ENCODE measurements around the gene NDUFS3. TPM values are rescaled to one million over a fixed set of nuclear protein-coding genes. Genes with fewer than 3 reads are reported as not detected.

Gene NDUFS3
- total and polyA plus RNA-seq, 2 of the 13 experiments (the other 11 are each of a cell fraction or from before 2014, with no cell fraction given): 151 to 184 TPM

DNA sequence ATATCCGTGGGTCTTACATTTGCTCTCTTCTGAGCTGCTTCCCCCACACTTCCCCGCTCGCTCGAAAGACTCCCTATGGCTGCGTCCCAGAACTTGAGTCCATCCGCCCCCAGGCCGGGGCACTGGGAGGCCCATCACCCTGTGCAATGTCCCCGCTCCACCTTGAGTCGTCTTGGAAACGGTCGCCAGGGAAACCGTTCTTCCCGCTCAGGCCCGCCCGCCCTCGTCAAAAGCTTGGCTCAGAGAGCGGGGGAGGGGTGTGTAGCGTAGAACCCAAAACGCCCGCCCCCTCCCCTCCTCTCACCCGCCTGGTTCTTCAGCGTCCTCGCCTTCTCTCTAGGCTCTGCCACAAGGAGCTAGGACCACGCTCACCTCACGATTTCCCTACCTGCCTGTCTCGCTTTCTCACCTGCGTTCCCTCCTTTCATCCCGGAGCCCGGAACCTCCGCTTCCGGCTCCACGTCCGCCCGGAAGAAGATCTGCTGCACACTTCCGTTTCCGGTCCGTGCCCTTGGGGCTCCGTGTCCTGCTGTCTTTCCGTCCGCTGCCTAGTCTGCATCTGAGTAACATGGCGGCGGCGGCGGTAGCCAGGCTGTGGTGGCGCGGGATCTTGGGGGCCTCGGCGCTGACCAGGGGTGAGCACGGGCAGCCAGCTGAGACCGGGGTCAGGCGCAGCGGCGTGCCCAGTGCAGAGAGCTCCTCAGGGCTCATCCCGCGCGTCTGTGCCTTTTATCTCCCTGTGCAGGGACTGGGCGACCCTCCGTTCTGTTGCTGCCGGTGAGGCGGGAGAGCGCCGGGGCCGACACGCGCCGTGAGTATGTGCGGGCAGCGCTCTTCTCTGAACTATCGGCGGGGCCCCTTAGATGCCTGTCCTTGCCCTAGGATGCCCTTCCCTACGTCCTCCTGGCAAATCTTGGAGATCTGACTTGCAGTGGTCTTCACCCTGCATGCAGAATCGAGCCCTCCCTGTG lies at the start of gene NDUFS3, which contains the start of gene KBTBD4 (continued):
- TF ChIP-seq, protein P1, sequence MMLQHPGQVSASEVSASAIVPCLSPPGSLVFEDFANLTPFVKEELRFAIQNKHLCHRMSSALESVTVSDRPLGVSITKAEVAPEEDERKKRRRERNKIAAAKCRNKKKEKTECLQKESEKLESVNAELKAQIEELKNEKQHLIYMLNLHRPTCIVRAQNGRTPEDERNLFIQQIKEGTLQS (CRISPR knock-in tag; IDR thresholded peaks at IDR 0.05): peak; percentile 64; the same call in 1 of the 2 replicates
- no peak for TF ChIP-seq ZSCAN12 (CRISPR knock-in tag; IDR thresholded peaks at IDR 0.05)
- peak; percentile 86 for TF ChIP-seq ZNF747 (CRISPR knock-in tag; IDR thresholded peaks at IDR 0.05; ENCODE audit: borderline replicate concordance)
- TF ChIP-seq TFE3 (CRISPR knock-in tag; IDR thresholded peaks at IDR 0.05): peak; percentile 79
- peak; percentile 100 for TF ChIP-seq ASH2L (IDR thresholded peaks at IDR 0.05; ENCODE audit: insufficient read length, low read depth, low read length)
- TF ChIP-seq YY1 (IDR thresholded peaks at IDR 0.05; ENCODE audit: insufficient read depth, insufficient replicate concordance, low read depth, low read length): peak; percentile 97
- peak; percentile 85 for TF ChIP-seq FOXA3 (CRISPR knock-in tag; IDR thresholded peaks at IDR 0.05)
- TF ChIP-seq HNRNPUL1 (IDR thresholded peaks at IDR 0.05; ENCODE audit: low read depth, low read length): no peak
- TF ChIP-seq PHB2 (IDR thresholded peaks at IDR 0.05; ENCODE audit: partially characterized antibody): no peak
- TF ChIP-seq SOX6 (IDR thresholded peaks at IDR 0.05): no peak
- TF ChIP-seq SOX6 (CRISPR knock-in tag; IDR thresholded peaks at IDR 0.05): peak; percentile 76
- TF ChIP-seq ZNF709 (CRISPR knock-in tag; IDR thresholded peaks at IDR 0.05): peak; percentile 97
- no peak; the same call in 1 of the 2 replicates for TF ChIP-seq HNF4G (IDR thresholded peaks at IDR 0.05; ENCODE audit: borderline replicate concordance, low read depth, low read length)
- TF ChIP-seq HNF4G (CRISPR knock-in tag; IDR thresholded peaks at IDR 0.05; ENCODE audit: borderline replicate concordance, low read depth): no peak; the same call in 1 of the 2 replicates
- peak; percentile 96 for TF ChIP-seq ZNF234 (CRISPR knock-in tag; conservative IDR thresholded peaks at IDR 0.05)
- TF ChIP-seq, protein P2, sequence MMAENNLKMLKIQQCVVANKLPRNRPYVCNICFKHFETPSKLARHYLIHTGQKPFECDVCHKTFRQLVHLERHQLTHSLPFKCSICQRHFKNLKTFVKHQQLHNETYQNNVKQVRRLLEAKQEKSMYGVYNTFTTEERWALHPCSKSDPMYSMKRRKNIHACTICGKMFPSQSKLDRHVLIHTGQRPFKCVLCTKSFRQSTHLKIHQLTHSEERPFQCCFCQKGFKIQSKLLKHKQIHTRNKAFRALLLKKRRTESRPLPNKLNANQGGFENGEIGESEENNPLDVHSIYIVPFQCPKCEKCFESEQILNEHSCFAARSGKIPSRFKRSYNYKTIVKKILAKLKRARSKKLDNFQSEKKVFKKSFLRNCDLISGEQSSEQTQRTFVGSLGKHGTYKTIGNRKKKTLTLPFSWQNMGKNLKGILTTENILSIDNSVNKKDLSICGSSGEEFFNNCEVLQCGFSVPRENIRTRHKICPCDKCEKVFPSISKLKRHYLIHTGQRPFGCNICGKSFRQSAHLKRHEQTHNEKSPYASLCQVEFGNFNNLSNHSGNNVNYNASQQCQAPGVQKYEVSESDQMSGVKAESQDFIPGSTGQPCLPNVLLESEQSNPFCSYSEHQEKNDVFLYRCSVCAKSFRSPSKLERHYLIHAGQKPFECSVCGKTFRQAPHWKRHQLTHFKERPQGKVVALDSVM (CRISPR knock-in tag; IDR thresholded peaks at IDR 0.05): peak; percentile 38; the same call in 1 of the 2 replicates
- peak; percentile 67; the same call in 1 of the 2 replicates for TF ChIP-seq ZSCAN29 (CRISPR knock-in tag; conservative IDR thresholded peaks at IDR 0.05)
- TF ChIP-seq ATF4 (CRISPR knock-in tag; IDR thresholded peaks at IDR 0.05): peak in 1 of 2 experiments; percentile 46; a peak in 1 of 4 replicates
- TF ChIP-seq ZNF713 (CRISPR knock-in tag; IDR thresholded peaks at IDR 0.05): 0 out of 2 replicates have a peak, but pooled peaks have one; percentile 91
- TF ChIP-seq HNRNPLL (IDR thresholded peaks at IDR 0.05; ENCODE audit: low read depth, low read length, poor library complexity, severe bottlenecking): peak; percentile 75
- no peak; the same call in 1 of the 2 replicates for TF ChIP-seq HOXA9 (CRISPR knock-in tag; IDR thresholded peaks at IDR 0.05; ENCODE audit: borderline replicate concordance)
- TF ChIP-seq ZMYM2 (CRISPR knock-in tag; IDR thresholded peaks at IDR 0.05): 0 out of 2 replicates have a peak, but pooled peaks have one; percentile 42
- peak; percentile 86 for TF ChIP-seq RFX1 (IDR thresholded peaks at IDR 0.05)
- peak; percentile 33; the same call in 1 of the 2 replicates for TF ChIP-seq FOXM1 (CRISPR knock-in tag; IDR thresholded peaks at IDR 0.05)

Measured in HepG2 (cell line).